HCT116 (cell line): Measurements from ENCODE around the gene CERS6. TPM values are rescaled to one million over a fixed set of nuclear protein-coding genes. Genes with fewer than 3 reads are reported as not detected.
A peak's percentile ranks its signal among the peaks of the same experiment; 100 is the strongest.

ENCODE experiments used
- ATAC-seq: fragments of 200-7000 bp; cut with Tn5 transposase; 2 replicates; pipeline ENCODE4 v1.9.1; 2020; ENCODE audit warnings: mild to moderate bottlenecking, moderate library complexity
- BruUV-seq: library from RNA; stranded (reverse); fragments of 400-500 nt; replicated peaks from 2 replicates; lab custom pipeline; 2021; lab: Mats Ljungman, UMichigan
- CTCF ChIA-PET: fragments of 300-600 bp; sonication (Branson Sonifier 250); formaldehyde crosslinking; loops from one replicate; lab custom pipeline; 2021; ENCODE audit warnings: antibody characterized with exemption; lab: Charles Lee
- POLR2A ChIA-PET: fragments of 300-600, 350-600 bp; sonication (Branson Sonifier 250); formaldehyde crosslinking; loops from one replicate; lab custom pipeline; 2021; ENCODE audit warnings: antibody characterized with exemption; lab: Charles Lee
- RAD21 ChIA-PET, 2 experiments: fragments of 300-600 bp; sonication (Branson Sonifier 250); formaldehyde crosslinking; loops; one replicate each; lab custom pipeline; 2023; ENCODE audit warnings: low total read pairs in 2 of 2; ENCODE audit not compliant: uncharacterized antibody in 2 of 2, unreplicated experiment in 2 of 2, low non-redundant PET in 1 of 2; lab: Charles Lee
- DNase-seq: peaks from one replicate; pipeline ENCODE4 v3.0.0-alpha.2; 2010; ENCODE audit warnings: low read depth, low spot score
- H2AFZ ChIP-seq: fragments of 200-600 bp; shearing (Covaris generic), sonication (generic); 2 replicates; pipeline ENCODE4 v1.6.1; 2017; ENCODE audit warnings: low read depth, mixed run types, mixed read lengths, antibody characterized with exemption, low read length; ENCODE audit not compliant: poor library complexity, severe bottlenecking
- H3K27ac ChIP-seq: 2 replicates; pipeline ENCODE4 v1.5.1; 2012; ENCODE audit warnings: low read depth, low read length
- H3K27me3 ChIP-seq: fragments of 200-600 bp; sonication (generic); 2 replicates; pipeline ENCODE4 v1.6.1; 2016; ENCODE audit warnings: mixed run types, low read length, mixed read lengths; ENCODE audit not compliant: insufficient read depth
- H3K36me3 ChIP-seq, 2 experiments: fragments of 200-500 bp in 1 of 2; fragments of 200-600 bp in 1 of 2; sonication (Bioruptor generic) in 1 of 2; sonication (generic) in 1 of 2; 2 replicates each; pipeline versions ENCODE4 v1.5.1 to v1.6.1; 2014 to 2016; ENCODE audit warnings: low read length in 2 of 2, inconsistent platforms in 1 of 2, mixed read lengths in 1 of 2, mixed run types in 1 of 2; ENCODE audit not compliant: insufficient read depth in 2 of 2, control insufficient read depth in 1 of 2
- H3K4me1 ChIP-seq, 2 experiments: fragments of 200-600 bp in 1 of 2; sonication (generic) in 1 of 2; 2 replicates each; pipeline versions ENCODE4 v1.5.1 to v1.6.1; 2012 to 2017; ENCODE audit warnings: low read length in 2 of 2, inconsistent platforms in 1 of 2, mild to moderate bottlenecking in 1 of 2, mixed read lengths in 1 of 2, mixed run types in 1 of 2, moderate library complexity in 1 of 2; ENCODE audit not compliant: insufficient read depth in 2 of 2, control insufficient read depth in 1 of 2
- H3K4me2 ChIP-seq: fragments of 200-600 bp; sonication (generic); 2 replicates; pipeline ENCODE4 v1.6.1; 2017; ENCODE audit warnings: mixed run types, low read length, mixed read lengths
- H3K4me3 ChIP-seq, 2 experiments: fragments of 200-600 bp in 1 of 2; sonication (generic) in 1 of 2; replicated peaks in 1 of 2; 2 replicates each; pipeline ENCODE4 v1.5.1; 2011 to 2016; ENCODE audit warnings: low read length in 2 of 2, control low read depth in 1 of 2, low read depth in 1 of 2, mild to moderate bottlenecking in 1 of 2, mixed read lengths in 1 of 2, mixed run types in 1 of 2
- H3K79me2 ChIP-seq: fragments of 200-600 bp; sonication (generic); 2 replicates; pipeline ENCODE4 v1.6.1; 2017; ENCODE audit warnings: mild to moderate bottlenecking, mixed run types, low read length, moderate library complexity, mixed read lengths; ENCODE audit not compliant: insufficient read depth
- H3K9ac ChIP-seq: fragments of 200-600 bp; sonication (generic); 2 replicates; pipeline ENCODE4 v1.6.1; 2016; ENCODE audit warnings: low read length, mixed read lengths
- H3K9me2 ChIP-seq: fragments of 200-600 bp; sonication (generic), shearing (Covaris generic); 2 replicates; pipeline ENCODE4 v1.6.1; 2017; ENCODE audit warnings: mixed run types, mild to moderate bottlenecking, moderate library complexity; ENCODE audit not compliant: insufficient read depth
- H3K9me3 ChIP-seq, 2 experiments: fragments of 200-500 bp in 1 of 2; fragments of 200-600 bp in 1 of 2; sonication (Bioruptor generic) in 1 of 2; sonication (generic) in 1 of 2; 2 replicates each; pipeline ENCODE4 v1.6.1; 2014 to 2017; ENCODE audit warnings: low read length in 2 of 2, mixed read lengths in 2 of 2, inconsistent platforms in 1 of 2, low read depth in 1 of 2, mild to moderate bottlenecking in 1 of 2, mixed run types in 1 of 2, moderate library complexity in 1 of 2; ENCODE audit not compliant: control insufficient read depth in 1 of 2, insufficient read depth in 1 of 2
- H4K20me1 ChIP-seq: fragments of 200-600 bp; sonication (generic), shearing (Covaris generic); 2 replicates; pipeline ENCODE4 v1.6.1; 2017; ENCODE audit warnings: mixed run types, mild to moderate bottlenecking, moderate library complexity; ENCODE audit not compliant: insufficient read depth
- CBX3 ChIP-seq: IDR thresholded peaks from 2 replicates; pipeline ENCODE4 v1.6.1; 2012; ENCODE audit warnings: low read depth
- CEBPB ChIP-seq: IDR thresholded peaks from 2 replicates; pipeline ENCODE4 v1.6.1; 2012; ENCODE audit warnings: low read depth
- CTCF ChIP-seq, 3 experiments: fragments of 200-600 bp in 1 of 3; sonication (generic) in 1 of 3; IDR thresholded peaks in 2 of 3; conservative IDR thresholded peaks in 1 of 3; 2 replicates each; pipeline ENCODE4 v1.5.1; 2012 to 2017; ENCODE audit warnings: low read depth in 2 of 3, low read length in 2 of 3, antibody characterized with exemption in 1 of 3, borderline replicate concordance in 1 of 3, control low read depth in 1 of 3, mild to moderate bottlenecking in 1 of 3, mixed read lengths in 1 of 3, mixed run types in 1 of 3, moderate library complexity in 1 of 3; ENCODE audit not compliant: insufficient read depth in 1 of 3
- EGR1 ChIP-seq: IDR thresholded peaks from 2 replicates; pipeline ENCODE4 v1.6.1; 2012; ENCODE audit warnings: low read depth
- ELF1 ChIP-seq: IDR thresholded peaks from 2 replicates; pipeline ENCODE4 v1.6.1; 2012; ENCODE audit warnings: low read depth, borderline replicate concordance
- EZH2 ChIP-seq: fragments of 200-600 bp; sonication (generic); IDR thresholded peaks from 2 replicates; pipeline ENCODE4 v1.6.1; 2017; ENCODE audit warnings: antibody characterized with exemption, mixed run types
- EZH2phosphoT487 ChIP-seq: fragments of 200-600 bp; IDR thresholded peaks from 2 replicates; pipeline ENCODE4 v1.6.1; 2018; ENCODE audit warnings: antibody characterized with exemption, borderline replicate concordance
- MAX ChIP-seq: IDR thresholded peaks from 2 replicates; pipeline ENCODE4 v1.6.1; 2012
- POLR2A ChIP-seq: IDR thresholded peaks from 2 replicates; pipeline ENCODE4 v1.7.0; 2011; ENCODE audit warnings: borderline replicate concordance; ENCODE audit not compliant: insufficient read depth, insufficient read length; ENCODE audit errors: extremely low read depth
- POLR2AphosphoS5 ChIP-seq: IDR thresholded peaks from 2 replicates; pipeline ENCODE4 v1.6.1; 2011; ENCODE audit warnings: mild to moderate bottlenecking, low read depth, low read length, moderate library complexity
- RAD21 ChIP-seq: IDR thresholded peaks from 2 replicates; pipeline ENCODE4 v1.6.1; 2012; ENCODE audit warnings: low read depth, mild to moderate bottlenecking
- SP1 ChIP-seq: IDR thresholded peaks from 2 replicates; pipeline ENCODE4 v1.6.1; 2012; ENCODE audit warnings: low read depth
- TCF7L2 ChIP-seq: IDR thresholded peaks from 2 replicates; pipeline ENCODE4 v1.7.0; 2011; ENCODE audit warnings: borderline replicate concordance, inconsistent platforms; ENCODE audit not compliant: insufficient read depth, insufficient read length; ENCODE audit errors: extremely low read depth
- YY1 ChIP-seq: IDR thresholded peaks from 2 replicates; pipeline ENCODE4 v1.6.1; 2011; ENCODE audit warnings: low read length, low read depth, moderate library complexity, mild to moderate bottlenecking; ENCODE audit not compliant: insufficient replicate concordance; ENCODE audit errors: extremely low read depth
- ZBTB33 ChIP-seq: IDR thresholded peaks from 2 replicates; pipeline ENCODE4 v1.6.1; 2011; ENCODE audit warnings: mild to moderate bottlenecking, low read length, moderate library complexity; ENCODE audit not compliant: insufficient replicate concordance; ENCODE audit errors: extremely low read depth
- ZFX ChIP-seq: fragments of 450-650 bp; IDR thresholded peaks from 2 replicates; pipeline ENCODE4 v1.6.1; 2017
- ZNF274 ChIP-seq: fragments of 200-500 bp; sonication (Bioruptor generic); IDR thresholded peaks from 2 replicates; pipeline ENCODE4 v1.6.1; 2014; ENCODE audit warnings: mild to moderate bottlenecking, low read depth, low read length, inconsistent platforms
- intact Hi-C: fragments of 100-400 bp; cut with micrococcal nuclease; formaldehyde crosslinking; loops from 2 replicates; pipeline ENCODE4 v1.10.0; 2022
- total RNA-seq: library from RNA; stranded (reverse); gene quantifications from one replicate; pipeline ENCODE4 v1.2.1, GENCODE V29; 2021; ENCODE audit not compliant: unreplicated experiment
- TF ChIP-seq, protein P1 (sequence below): IDR thresholded peaks from 2 replicates; pipeline ENCODE4 v1.6.1; 2012; ENCODE audit warnings: low read depth
- TF ChIP-seq, protein P2 (sequence below): IDR thresholded peaks from 2 replicates; pipeline ENCODE4 v1.6.1; 2012

Gene CERS6
- total RNA-seq, 1 experiment from 2014 or later, result 37.0 TPM

DNA sequence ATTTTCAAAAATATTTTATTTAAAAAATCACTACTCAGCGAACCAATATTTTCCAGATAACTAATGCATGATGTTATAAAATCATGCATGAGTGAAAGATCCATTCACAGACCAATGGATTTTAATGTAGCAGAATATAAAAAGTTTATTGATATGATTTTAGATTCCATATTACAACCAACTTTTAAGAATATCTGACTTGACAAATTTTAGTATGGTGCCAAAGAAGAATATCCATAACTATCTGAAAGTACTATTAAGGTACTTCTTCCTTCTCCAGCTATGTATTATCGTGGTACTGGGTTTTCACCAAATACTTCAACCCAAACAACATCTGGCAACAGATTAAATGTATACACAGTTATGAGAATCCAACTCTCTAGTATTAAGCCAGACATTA lies 246.5 kb downstream of the CERS6 start (continued):
- TF ChIP-seq CTCF (IDR thresholded peaks at IDR 0.05 in 2 of 3, conservative IDR thresholded peaks at IDR 0.05 in 1 of 3; ENCODE audit: borderline replicate concordance in 1 of 3, insufficient read depth in 1 of 3, low read depth in 2 of 3, low read length in 2 of 3) (no peak), POLR2A (no peak), CBX3 (no peak), RAD21 (no peak)

DNA sequence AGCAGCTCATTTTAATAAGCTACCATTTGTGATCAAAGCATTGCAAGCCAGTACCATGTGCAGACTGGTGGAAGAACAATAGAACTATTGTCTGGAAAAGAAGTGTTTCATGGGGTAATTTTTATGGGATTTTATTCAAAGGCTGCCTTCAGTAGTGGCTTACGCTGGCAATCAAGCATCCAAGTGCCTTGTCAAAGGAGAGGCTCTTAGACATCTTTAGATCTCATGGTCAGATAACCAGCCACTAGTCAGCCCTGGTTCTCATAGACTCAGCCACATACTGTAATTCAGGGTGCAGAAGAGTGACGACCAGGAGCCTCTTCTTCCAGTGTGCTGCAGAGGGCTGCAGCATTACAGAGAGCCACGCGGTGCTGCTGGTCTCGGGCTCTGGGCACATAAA lies 247.9 kb downstream of the CERS6 start:
- H4K20me1 ChIP-seq, result no peaks in the 10 kb centered on the region
- no peak overlapping the region for H3K4me3 ChIP-seq
- DNase-seq, result no peak
- no peaks in the 10 kb centered on the region for H3K9me2 ChIP-seq
- no peaks in the 10 kb centered on the region for H3K4me1 ChIP-seq
- no peaks in the 10 kb centered on the region for H3K79me2 ChIP-seq
- POLR2A ChIA-PET, result interaction anchor here (0.5 kb wide), 1 partner anchor 415 kb away, joined by 3 read pairs; no protein-coding TSS in a partner anchor
- H3K9ac ChIP-seq, result no peak overlapping the region
- H3K9me3 ChIP-seq, result no peaks in the 10 kb centered on the region
- peak; percentile 42; the same call in 1 of the 2 replicates for ATAC-seq
- H3K27ac ChIP-seq, result no peak overlapping the region
- no peak overlapping the region for H3K4me2 ChIP-seq
- H3K36me3 ChIP-seq, result no peaks in the 10 kb centered on the region
- H3K27me3 ChIP-seq, result no peaks in the 10 kb centered on the region
- H2AFZ ChIP-seq, result no peak overlapping the region
- BruUV-seq, result no TSS peak
- RAD21 ChIA-PET, result no interaction called here
- CTCF ChIA-PET, result no interaction called here
- intact Hi-C loops, result loop anchor here (10.0 kb wide), 1 partner anchor 221 kb away; no protein-coding TSS in a partner anchor
- TF ChIP-seq ELF1 (no peak), MAX (no peak), TCF7L2 (no peak), ZFX (no peak), POLR2AphosphoS5 (no peak), ZNF274 (no peak), EGR1 (no peak), CEBPB (no peak), SP1 (no peak), POLR2A (no peak), ZBTB33 (no peak), EZH2phosphoT487 (no peak), EZH2 (no peak), YY1 (no peak)
- TF ChIP-seq, protein P1, sequence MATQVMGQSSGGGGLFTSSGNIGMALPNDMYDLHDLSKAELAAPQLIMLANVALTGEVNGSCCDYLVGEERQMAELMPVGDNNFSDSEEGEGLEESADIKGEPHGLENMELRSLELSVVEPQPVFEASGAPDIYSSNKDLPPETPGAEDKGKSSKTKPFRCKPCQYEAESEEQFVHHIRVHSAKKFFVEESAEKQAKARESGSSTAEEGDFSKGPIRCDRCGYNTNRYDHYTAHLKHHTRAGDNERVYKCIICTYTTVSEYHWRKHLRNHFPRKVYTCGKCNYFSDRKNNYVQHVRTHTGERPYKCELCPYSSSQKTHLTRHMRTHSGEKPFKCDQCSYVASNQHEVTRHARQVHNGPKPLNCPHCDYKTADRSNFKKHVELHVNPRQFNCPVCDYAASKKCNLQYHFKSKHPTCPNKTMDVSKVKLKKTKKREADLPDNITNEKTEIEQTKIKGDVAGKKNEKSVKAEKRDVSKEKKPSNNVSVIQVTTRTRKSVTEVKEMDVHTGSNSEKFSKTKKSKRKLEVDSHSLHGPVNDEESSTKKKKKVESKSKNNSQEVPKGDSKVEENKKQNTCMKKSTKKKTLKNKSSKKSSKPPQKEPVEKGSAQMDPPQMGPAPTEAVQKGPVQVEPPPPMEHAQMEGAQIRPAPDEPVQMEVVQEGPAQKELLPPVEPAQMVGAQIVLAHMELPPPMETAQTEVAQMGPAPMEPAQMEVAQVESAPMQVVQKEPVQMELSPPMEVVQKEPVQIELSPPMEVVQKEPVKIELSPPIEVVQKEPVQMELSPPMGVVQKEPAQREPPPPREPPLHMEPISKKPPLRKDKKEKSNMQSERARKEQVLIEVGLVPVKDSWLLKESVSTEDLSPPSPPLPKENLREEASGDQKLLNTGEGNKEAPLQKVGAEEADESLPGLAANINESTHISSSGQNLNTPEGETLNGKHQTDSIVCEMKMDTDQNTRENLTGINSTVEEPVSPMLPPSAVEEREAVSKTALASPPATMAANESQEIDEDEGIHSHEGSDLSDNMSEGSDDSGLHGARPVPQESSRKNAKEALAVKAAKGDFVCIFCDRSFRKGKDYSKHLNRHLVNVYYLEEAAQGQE, result no peak
- TF ChIP-seq, protein P2, sequence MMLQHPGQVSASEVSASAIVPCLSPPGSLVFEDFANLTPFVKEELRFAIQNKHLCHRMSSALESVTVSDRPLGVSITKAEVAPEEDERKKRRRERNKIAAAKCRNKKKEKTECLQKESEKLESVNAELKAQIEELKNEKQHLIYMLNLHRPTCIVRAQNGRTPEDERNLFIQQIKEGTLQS, result no peak
